ENCODE data around the gene GALM. TPM values are rescaled to one million over a fixed set of nuclear protein-coding genes. Genes with fewer than 3 reads are reported as not detected.

The GALM gene
- total and polyA plus RNA-seq, 2 of the 13 experiments (the other 11 are each of a cell fraction or from before 2014, with no cell fraction given), result 65.5 to 90.0 TPM

DNA sequence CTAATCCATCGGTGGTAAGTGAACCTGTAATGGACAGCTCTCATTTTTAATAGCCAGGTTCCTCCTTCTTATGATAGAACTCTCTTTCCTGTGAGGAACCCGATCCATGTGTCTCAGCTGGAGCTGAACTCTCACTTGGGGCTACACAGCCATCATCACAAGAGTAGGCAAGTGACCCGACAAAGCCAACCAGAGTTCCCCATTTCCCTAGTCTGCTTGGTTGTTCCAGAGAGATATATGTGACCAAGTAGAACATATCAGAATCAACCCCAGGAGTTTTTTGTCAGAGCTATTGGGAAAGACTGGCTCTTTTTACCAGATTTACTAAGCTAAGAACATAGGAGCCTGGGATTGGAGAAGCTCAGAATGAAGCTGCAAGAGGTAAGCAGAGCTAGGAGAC, 48.6 kb upstream of the GALM start:
- Histone ChIP-seq H3K4me2 (ENCODE audit: low read depth, low read length) (no peak overlapping the region), H3K9ac (ENCODE audit: insufficient read depth, low read depth, low read length) (no peak overlapping the region), H3K4me3 (replicated peaks in 1 of 3; ENCODE audit: insufficient read depth in 1 of 3, low read depth in 2 of 3, low read length in 3 of 3) (no peak overlapping the region), H3K36me3 (replicated peaks in 1 of 2; ENCODE audit: control insufficient read depth in 1 of 2, insufficient read depth in 2 of 2, low read length in 2 of 2) (no peaks in the 10 kb centered on the region), H2AFZ (ENCODE audit: low read length) (no peak overlapping the region), H3K27me3 (ENCODE audit: control insufficient read depth in 1 of 2, insufficient read depth in 2 of 2, low read length in 2 of 2) (no peaks in the 10 kb centered on the region), H3K9me3 (ENCODE audit: low read length) (no peaks in the 10 kb centered on the region), H3K4me1 (ENCODE audit: insufficient read depth, low read length) (peaks cover 59% of the 10 kb centered on the region), H3K79me2 (ENCODE audit: insufficient read depth, low read length) (no peaks in the 10 kb centered on the region), H4K20me1 (ENCODE audit: insufficient read depth, low read length) (no peaks in the 10 kb centered on the region), H3K27ac (ENCODE audit: extremely low read length, insufficient read depth, low read length) (no peak overlapping the region)
- in situ Hi-C loops (cut with HindIII; ENCODE audit: extremely low pct_ligation_motif_present, low pct_unique_long_range_greater_than_20kb), result no loop called here
- DNase-seq (ENCODE audit: low spot score) (no peak), ATAC-seq (no peak), FAIRE-seq (no peak)
- TF ChIP-seq, protein P1, sequence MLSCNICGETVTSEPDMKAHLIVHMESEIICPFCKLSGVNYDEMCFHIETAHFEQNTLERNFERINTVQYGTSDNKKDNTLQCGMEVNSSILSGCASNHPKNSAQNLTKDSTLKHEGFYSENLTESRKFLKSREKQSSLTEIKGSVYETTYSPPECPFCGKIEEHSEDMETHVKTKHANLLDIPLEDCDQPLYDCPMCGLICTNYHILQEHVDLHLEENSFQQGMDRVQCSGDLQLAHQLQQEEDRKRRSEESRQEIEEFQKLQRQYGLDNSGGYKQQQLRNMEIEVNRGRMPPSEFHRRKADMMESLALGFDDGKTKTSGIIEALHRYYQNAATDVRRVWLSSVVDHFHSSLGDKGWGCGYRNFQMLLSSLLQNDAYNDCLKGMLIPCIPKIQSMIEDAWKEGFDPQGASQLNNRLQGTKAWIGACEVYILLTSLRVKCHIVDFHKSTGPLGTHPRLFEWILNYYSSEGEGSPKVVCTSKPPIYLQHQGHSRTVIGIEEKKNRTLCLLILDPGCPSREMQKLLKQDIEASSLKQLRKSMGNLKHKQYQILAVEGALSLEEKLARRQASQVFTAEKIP (CRISPR knock-in tag; IDR thresholded peaks at IDR 0.05; ENCODE audit: borderline replicate concordance), result no peak
- no peak for TF ChIP-seq ZNF580 (CRISPR knock-in tag; IDR thresholded peaks at IDR 0.05; ENCODE audit: borderline replicate concordance, low read depth)
- TF ChIP-seq PATZ1 (CRISPR knock-in tag; IDR thresholded peaks at IDR 0.05), result no peak
- ChIA-PET CTCF (ENCODE audit: low intra/inter-chr PET ratio, low total read pairs) (no interaction called here), POLR2A (interaction anchor here (0.5 to 1.5 kb wide), 4 partner anchors 14 to 134 kb away, joined by 3 to 4 read pairs (median 4); partner anchors contain the start of gene SRSF7)
- intact Hi-C loops (cut with micrococcal nuclease; ENCODE audit: unreplicated experiment), result no loop called here
- BruUV-seq (replicated peaks), result no TSS peak
- WGBS (ENCODE audit: low lambda C conversion rate), result 77% methylated on average over 3 of the region's 3 CpGs

Measured in HepG2 (cell line).